OCI-LY7 (cell line): ENCODE data around the gene TM4SF4. TPM values are rescaled to one million over a fixed set of nuclear protein-coding genes. Genes with fewer than 3 reads are reported as not detected.

Experiments
- BruUV-seq: library from RNA; stranded (reverse); fragments of 400-500 nt; replicated peaks from 2 replicates; lab custom pipeline; 2021; lab: Mats Ljungman, UMichigan
- CTCF ChIA-PET: fragments of 300-600 bp; sonication (Branson Sonifier 250); formaldehyde crosslinking; loops from one replicate; lab custom pipeline; 2022; ENCODE audit warnings: antibody characterized with exemption; ENCODE audit not compliant: unreplicated experiment; lab: Charles Lee
- POLR2A ChIA-PET: fragments of 300-600 bp; sonication (Branson Sonifier 250); formaldehyde crosslinking; loops from one replicate; lab custom pipeline; 2022; ENCODE audit warnings: antibody characterized with exemption; lab: Charles Lee
- DNase-seq: peaks from one replicate; pipeline ENCODE4 v3.0.0-alpha.2; 2015; ENCODE audit warnings: low spot score
- H2AFZ ChIP-seq: fragments of 200-600 bp; sonication (generic), shearing (Covaris generic); 2 replicates; pipeline ENCODE4 v1.6.1; 2014; ENCODE audit warnings: mild to moderate bottlenecking, antibody characterized with exemption, low read length, moderate library complexity
- H3K27ac ChIP-seq: fragments of 200-600 bp; sonication (generic); 2 replicates; pipeline ENCODE4 v1.5.1; 2014; ENCODE audit warnings: mixed run types, low read depth, mild to moderate bottlenecking, moderate library complexity, low read length, inconsistent platforms; ENCODE audit not compliant: poor library complexity, severe bottlenecking
- H3K36me3 ChIP-seq: fragments of 200-600 bp; sonication (generic); 2 replicates; pipeline ENCODE4 v1.6.1; 2014; ENCODE audit warnings: mild to moderate bottlenecking, antibody characterized with exemption, low read length, moderate library complexity, mixed read lengths; ENCODE audit not compliant: insufficient read depth
- H3K4me1 ChIP-seq: fragments of 200-600 bp; sonication (generic); 2 replicates; pipeline ENCODE4 v1.5.1; 2014; ENCODE audit warnings: mild to moderate bottlenecking, low read length; ENCODE audit not compliant: insufficient read depth, poor library complexity, severe bottlenecking
- H3K4me2 ChIP-seq: fragments of 200-600 bp; sonication (generic); 2 replicates; pipeline ENCODE4 v1.6.1; 2014; ENCODE audit warnings: mild to moderate bottlenecking, low read length
- H3K4me3 ChIP-seq: fragments of 200-600 bp; sonication (generic); 2 replicates; pipeline ENCODE4 v1.5.1; 2014; ENCODE audit warnings: mild to moderate bottlenecking, low read depth, low read length; ENCODE audit not compliant: poor library complexity, severe bottlenecking
- H3K79me2 ChIP-seq: fragments of 200-600 bp; sonication (generic); 2 replicates; pipeline ENCODE4 v1.6.1; 2016; ENCODE audit warnings: low read depth, mild to moderate bottlenecking, low read length, moderate library complexity, mixed read lengths; ENCODE audit not compliant: insufficient read depth
- H3K9me2 ChIP-seq: fragments of 200-600 bp; sonication (generic); 2 replicates; pipeline ENCODE4 v1.6.1; 2016; ENCODE audit warnings: mild to moderate bottlenecking, low read length, mixed read lengths; ENCODE audit not compliant: insufficient read depth
- H3K9me3 ChIP-seq: fragments of 200-600 bp; sonication (generic); 2 replicates; pipeline ENCODE4 v1.6.1; 2014; ENCODE audit warnings: mild to moderate bottlenecking, mixed run types, low read length, mixed read lengths
- H4K20me1 ChIP-seq: fragments of 200-600 bp; sonication (generic); 2 replicates; pipeline ENCODE4 v1.6.1; 2014; ENCODE audit warnings: mild to moderate bottlenecking, antibody characterized with exemption, low read length, moderate library complexity, mixed read lengths; ENCODE audit not compliant: insufficient read depth
- EZH2phosphoT487 ChIP-seq: fragments of 200-600 bp; sonication (generic); IDR thresholded peaks from 2 replicates; pipeline ENCODE4 v1.6.1; 2018; ENCODE audit warnings: low read depth, borderline replicate concordance, mild to moderate bottlenecking, mixed run types, antibody characterized with exemption, low read length, moderate library complexity, mixed read lengths
- intact Hi-C: fragments of 100-400 bp; cut with micrococcal nuclease; formaldehyde crosslinking; loops from one replicate; pipeline ENCODE4 v1.10.0; 2022; ENCODE audit not compliant: unreplicated experiment
- total RNA-seq, 2 experiments: library from RNA; depleted of rRNA in 1 of 2; stranded (reverse); fragments of >200 nt in 1 of 2; shearing (Covaris generic) in 1 of 2; gene quantifications; 2 replicates each; pipeline ENCODE4 v1.2.3, GENCODE V29; 2014 to 2022
- TF ChIP-seq, protein P1 (sequence below): fragments of 200-600 bp; sonication (generic); conservative IDR thresholded peaks from 2 replicates; pipeline ENCODE4 v1.5.1; 2014; ENCODE audit warnings: mild to moderate bottlenecking, antibody characterized with exemption, low read length, moderate library complexity, mixed read lengths

Gene TM4SF4
- total RNA-seq, 2 experiments from 2014 or later: not detected

DNA sequence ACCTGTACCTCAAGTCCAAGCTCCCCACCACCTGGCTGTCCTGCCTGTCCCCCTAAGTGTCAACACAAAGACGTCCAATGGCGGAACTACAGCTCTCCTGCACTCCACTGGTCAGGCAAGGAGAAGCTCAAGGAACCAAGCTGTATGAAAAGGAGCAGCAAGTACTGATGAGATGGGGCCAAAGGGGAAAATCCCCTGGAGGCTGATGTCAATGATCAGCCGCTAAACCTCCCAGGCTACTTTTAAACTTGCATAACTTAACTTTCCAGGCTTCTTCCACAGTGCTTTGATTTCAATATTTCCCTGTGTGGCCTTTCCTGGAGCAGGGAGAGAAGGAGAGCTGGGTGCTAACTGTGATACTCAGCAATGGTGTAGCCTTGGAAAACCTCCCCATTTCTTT lies 35.0 kb downstream of the TM4SF4 start:
- Histone ChIP-seq H2AFZ (no peak overlapping the region), H4K20me1 (no peaks in the 10 kb centered on the region), H3K4me3 (no peak overlapping the region), H3K27ac (no peak overlapping the region), H3K79me2 (no peaks in the 10 kb centered on the region), H3K4me2 (no peak overlapping the region), H3K4me1 (no peaks in the 10 kb centered on the region), H3K9me2 (no peaks in the 10 kb centered on the region), H3K36me3 (no peaks in the 10 kb centered on the region), H3K9me3 (no peaks in the 10 kb centered on the region)
- BruUV-seq: no TSS peak
- TF ChIP-seq EZH2phosphoT487: no peak
- TF ChIP-seq, protein P1, sequence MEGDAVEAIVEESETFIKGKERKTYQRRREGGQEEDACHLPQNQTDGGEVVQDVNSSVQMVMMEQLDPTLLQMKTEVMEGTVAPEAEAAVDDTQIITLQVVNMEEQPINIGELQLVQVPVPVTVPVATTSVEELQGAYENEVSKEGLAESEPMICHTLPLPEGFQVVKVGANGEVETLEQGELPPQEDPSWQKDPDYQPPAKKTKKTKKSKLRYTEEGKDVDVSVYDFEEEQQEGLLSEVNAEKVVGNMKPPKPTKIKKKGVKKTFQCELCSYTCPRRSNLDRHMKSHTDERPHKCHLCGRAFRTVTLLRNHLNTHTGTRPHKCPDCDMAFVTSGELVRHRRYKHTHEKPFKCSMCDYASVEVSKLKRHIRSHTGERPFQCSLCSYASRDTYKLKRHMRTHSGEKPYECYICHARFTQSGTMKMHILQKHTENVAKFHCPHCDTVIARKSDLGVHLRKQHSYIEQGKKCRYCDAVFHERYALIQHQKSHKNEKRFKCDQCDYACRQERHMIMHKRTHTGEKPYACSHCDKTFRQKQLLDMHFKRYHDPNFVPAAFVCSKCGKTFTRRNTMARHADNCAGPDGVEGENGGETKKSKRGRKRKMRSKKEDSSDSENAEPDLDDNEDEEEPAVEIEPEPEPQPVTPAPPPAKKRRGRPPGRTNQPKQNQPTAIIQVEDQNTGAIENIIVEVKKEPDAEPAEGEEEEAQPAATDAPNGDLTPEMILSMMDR: no peak
- ChIA-PET CTCF (interaction anchor here (0.6 kb wide), 1 partner anchor 894 kb away, joined by 3 read pairs; no protein-coding TSS in a partner anchor), POLR2A (interaction anchor here (0.8 to 1.1 kb wide), 2 partner anchors 21 to 24 kb away, joined by 3 to 5 read pairs; no protein-coding TSS in a partner anchor)
- intact Hi-C loops: no loop called here
- no peak for DNase-seq

DNA sequence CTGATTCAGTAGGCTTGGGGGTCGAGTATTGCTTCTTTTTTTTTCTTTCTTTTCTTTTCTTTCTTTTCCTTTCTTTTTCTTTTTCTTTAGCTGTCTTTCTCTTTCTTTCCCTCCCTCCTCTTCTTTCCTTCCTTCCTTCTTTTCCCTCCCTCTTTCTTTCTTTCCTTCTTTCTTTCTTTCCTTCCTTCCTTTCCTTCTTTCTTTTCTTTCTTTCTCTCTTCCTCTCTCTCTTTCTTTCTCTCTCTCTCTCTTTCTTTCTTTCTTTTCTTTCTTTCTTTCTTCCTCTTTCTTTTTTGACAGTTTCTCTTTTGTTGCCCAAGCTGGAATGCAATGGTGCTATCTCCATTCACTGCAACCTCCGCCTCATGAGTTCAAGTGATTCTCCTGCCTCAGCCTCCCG lies 36.0 kb downstream of the TM4SF4 start:
- Histone ChIP-seq H3K9me2 (no peaks in the 10 kb centered on the region), H2AFZ (no peak overlapping the region), H3K4me1 (no peaks in the 10 kb centered on the region), H3K79me2 (no peaks in the 10 kb centered on the region), H3K36me3 (no peaks in the 10 kb centered on the region), H3K4me3 (no peak overlapping the region), H4K20me1 (no peaks in the 10 kb centered on the region), H3K4me2 (no peak overlapping the region), H3K27ac (no peak overlapping the region), H3K9me3 (no peaks in the 10 kb centered on the region)
- TF ChIP-seq, protein P1: no peak
- no peak for TF ChIP-seq EZH2phosphoT487
- no peak for DNase-seq
- no TSS peak for BruUV-seq
- CTCF ChIA-PET: no interaction called here
- intact Hi-C loops: no loop called here
- POLR2A ChIA-PET: interaction anchor here (1.1 kb wide), 1 partner anchor 20 kb away, joined by 5 read pairs; no protein-coding TSS in a partner anchor

DNA sequence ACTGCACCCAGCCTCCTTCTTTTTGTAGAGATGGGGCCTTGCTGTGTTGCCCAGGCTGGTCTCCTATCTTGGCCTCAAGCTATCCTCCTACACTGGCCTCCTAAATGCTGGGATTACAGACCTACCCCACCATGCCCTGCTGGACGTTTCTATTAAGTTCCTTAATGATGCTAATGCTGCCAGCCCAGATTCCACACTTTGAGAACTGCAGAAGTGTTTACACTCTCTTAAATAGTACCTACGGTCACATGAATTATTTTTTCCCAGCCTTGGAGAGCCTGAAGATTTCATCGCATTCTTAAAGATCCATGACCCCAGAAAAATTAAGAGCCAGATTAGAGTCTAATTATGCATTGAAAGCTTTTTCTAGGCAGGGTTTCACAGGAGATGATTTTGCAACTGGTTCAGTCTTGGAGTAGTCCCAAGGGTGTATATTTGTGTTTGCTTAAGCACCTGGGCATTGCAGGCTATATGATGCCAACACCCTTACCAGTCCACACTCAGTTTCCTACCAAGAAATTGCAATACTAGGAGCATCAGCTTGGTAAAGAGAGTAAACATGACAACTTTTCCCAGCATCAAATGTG lies 36.6 kb downstream of the TM4SF4 start:
- DNase-seq: no peak
- H2AFZ ChIP-seq: no peak overlapping the region
- BruUV-seq: no TSS peak
- no peaks in the 10 kb centered on the region for H3K36me3 ChIP-seq
- no peaks in the 10 kb centered on the region for H3K79me2 ChIP-seq
- ChIA-PET POLR2A (no interaction called here), CTCF (no interaction called here)
- H3K4me1 ChIP-seq: no peaks in the 10 kb centered on the region
- no peak overlapping the region for H3K4me2 ChIP-seq
- TF ChIP-seq, protein P1: no peak
- no peak for TF ChIP-seq EZH2phosphoT487
- intact Hi-C loops: no loop called here
- no peaks in the 10 kb centered on the region for H3K9me2 ChIP-seq
- no peak overlapping the region for H3K4me3 ChIP-seq
- no peaks in the 10 kb centered on the region for H4K20me1 ChIP-seq
- no peak overlapping the region for H3K27ac ChIP-seq
- H3K9me3 ChIP-seq: no peaks in the 10 kb centered on the region
